AG10803 (cell line): ENCODE results near the gene APBB2.

Experiments used
- DNase-seq: peaks from one replicate; pipeline ENCODE4 v3.0.0; 2010; ENCODE audit warnings: low read depth
- H3K4me3 ChIP-seq: 2 replicates; pipeline ENCODE4 v1.5.1; 2011; ENCODE audit warnings: mild to moderate bottlenecking, low read length, control low read depth
- TF ChIP-seq, protein P1 (sequence below): conservative IDR thresholded peaks from 2 replicates; pipeline ENCODE4 v1.5.1; 2011; ENCODE audit warnings: mild to moderate bottlenecking, low read length, control low read depth, inconsistent platforms

Gene APBB2

DNA sequence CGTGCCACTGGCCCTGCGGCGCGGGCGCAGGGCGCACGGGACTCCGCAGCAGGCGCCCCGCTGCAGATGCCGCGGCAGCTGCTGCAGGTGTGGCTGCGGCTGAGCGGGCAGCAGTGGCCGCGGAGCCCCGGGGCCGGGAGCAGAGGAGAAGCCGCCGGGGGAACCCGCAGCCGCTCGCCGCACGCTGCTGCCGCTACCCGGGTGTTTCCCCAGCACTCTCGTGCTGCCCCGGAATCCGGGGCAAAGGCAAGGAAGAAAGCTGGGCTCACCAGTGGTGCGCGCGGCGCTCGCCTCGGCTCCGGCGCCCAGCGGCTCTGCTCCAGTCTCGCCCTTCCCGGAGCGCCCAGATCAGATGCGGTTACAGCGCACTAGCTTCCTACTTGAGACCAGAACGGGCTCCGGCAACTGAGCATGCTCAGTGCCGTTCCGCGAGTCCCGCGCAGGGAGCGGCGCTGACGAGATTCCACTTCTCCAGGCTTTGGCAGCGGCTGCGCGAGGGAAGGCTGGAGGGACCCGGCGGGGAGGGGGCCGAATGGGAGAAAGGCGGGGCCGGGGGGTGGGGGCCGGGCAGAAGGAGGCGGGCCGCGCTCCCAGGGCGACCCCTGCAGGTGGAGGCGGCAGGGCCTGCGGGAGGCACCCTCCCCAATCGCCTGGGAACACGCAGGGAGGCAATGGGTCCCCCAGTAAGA lies at the start of gene APBB2:
TSS of gene APBB2 (minus strand) at position 407 of the 689 bp plus-strand sequence. CDS start 181,288 bp downstream, outside the sequence.
- H3K4me3 ChIP-seq = peak within 1 kb of the TSS; percentile 94
- TF ChIP-seq, protein P1, sequence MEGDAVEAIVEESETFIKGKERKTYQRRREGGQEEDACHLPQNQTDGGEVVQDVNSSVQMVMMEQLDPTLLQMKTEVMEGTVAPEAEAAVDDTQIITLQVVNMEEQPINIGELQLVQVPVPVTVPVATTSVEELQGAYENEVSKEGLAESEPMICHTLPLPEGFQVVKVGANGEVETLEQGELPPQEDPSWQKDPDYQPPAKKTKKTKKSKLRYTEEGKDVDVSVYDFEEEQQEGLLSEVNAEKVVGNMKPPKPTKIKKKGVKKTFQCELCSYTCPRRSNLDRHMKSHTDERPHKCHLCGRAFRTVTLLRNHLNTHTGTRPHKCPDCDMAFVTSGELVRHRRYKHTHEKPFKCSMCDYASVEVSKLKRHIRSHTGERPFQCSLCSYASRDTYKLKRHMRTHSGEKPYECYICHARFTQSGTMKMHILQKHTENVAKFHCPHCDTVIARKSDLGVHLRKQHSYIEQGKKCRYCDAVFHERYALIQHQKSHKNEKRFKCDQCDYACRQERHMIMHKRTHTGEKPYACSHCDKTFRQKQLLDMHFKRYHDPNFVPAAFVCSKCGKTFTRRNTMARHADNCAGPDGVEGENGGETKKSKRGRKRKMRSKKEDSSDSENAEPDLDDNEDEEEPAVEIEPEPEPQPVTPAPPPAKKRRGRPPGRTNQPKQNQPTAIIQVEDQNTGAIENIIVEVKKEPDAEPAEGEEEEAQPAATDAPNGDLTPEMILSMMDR = peak; percentile 58
- DNase-seq = peak; percentile 96

DNA sequence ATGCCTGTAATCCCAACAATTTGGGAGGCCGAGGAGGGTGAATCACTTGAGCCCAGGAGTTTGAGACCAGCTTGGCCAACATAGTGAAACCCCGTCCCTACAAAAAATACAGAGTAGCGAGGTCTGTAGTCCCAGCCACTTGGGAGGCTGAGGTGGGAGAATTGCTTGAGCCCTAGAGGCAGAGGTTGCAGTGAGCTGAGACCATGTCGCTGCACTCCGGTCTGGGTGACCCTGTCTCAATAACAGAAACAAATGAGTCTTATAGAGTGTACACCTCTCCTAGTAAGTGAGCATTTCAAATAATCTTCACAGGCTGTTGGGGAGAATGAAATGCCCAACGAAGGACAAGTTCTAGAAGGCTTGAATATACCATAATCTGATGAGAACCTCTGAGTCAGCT lies 47.9 kb upstream of the APBB2 start:
- TF ChIP-seq, protein P1 = no peak
- H3K4me3 ChIP-seq = no peak overlapping the region
- no peak for DNase-seq

DNA sequence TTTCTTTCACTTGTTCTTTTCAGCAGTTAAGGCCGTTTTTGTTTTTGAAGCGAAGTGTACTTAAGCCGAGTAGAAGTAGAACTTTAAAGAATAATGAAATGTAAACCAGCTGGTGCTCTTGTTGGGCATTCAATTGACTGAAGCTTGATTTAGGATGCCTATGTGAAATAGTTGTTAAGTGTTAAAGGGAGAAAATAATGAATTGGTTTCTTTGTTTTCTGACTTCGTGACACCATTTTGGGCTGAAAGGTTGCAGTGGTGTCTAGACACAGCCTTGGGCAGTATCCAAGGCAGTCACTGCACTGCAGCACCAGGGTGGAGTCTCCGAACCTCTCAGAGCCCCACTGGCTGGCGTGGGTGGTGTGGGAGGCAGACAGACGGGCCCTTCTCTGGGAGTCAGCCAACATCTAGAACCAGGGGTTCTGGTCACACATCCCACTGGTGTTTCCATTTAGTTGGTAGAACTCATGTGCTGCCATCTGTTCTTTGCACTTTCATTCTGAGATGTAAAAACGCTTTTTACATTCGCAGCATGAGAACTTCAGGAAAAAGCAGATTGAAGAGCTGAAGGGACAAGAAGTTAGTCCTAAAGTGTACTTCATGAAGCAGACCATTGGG lies 45.9 kb upstream of the APBB2 start:
- no peak for DNase-seq
- TF ChIP-seq, protein P1 = no peak
- H3K4me3 ChIP-seq = no peak overlapping the region

GRCh38 chr4:41258783-41259182 lies 44.4 kb upstream of the APBB2 start:
- DNase-seq = peak; percentile 63
- TF ChIP-seq, protein P1 = peak; percentile 56
- peak overlapping the region; percentile 8; the same call in 1 of the 2 replicates for H3K4me3 ChIP-seq

DNA sequence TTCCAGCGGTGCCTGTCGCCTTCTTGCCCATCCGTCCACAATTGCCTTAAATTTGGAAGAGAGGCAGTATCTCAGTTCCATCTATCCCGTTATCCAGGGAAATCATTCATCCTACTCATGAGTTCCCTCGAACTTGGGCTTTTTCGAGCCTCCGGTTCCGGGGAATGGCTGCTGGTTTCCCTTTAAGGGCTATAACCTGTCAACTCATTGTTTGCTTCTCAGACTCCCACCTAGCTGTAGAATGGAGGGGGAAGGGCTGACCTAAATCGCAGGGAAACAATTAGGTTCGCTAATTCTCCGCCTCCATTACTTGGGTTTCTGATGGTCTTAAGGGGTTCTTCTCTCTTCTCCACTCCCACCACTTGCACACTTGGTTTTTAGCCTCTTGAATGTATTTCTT lies 43.6 kb upstream of the APBB2 start:
- no peak for DNase-seq
- H3K4me3 ChIP-seq = peak overlapping the region; percentile 69
- TF ChIP-seq, protein P1 = no peak

GRCh38 chr4:41257257-41257901 lies 43.0 kb upstream of the APBB2 start:
- TF ChIP-seq, protein P1 = no peak
- H3K4me3 ChIP-seq = peak overlapping the region; percentile 69
- peak; percentile 45 for DNase-seq
